Astrocyte (in vitro differentiated cells and primary cell): ENCODE measurements around the gene GPATCH2L. TPM values are rescaled to one million over a fixed set of nuclear protein-coding genes. Genes with fewer than 3 reads are reported as not detected.

Experiments used
- DNase-seq: peaks from one replicate; pipeline ENCODE4 v3.0.0-alpha.2; 2010; ENCODE audit warnings: low read depth
- FAIRE-seq: peaks from 2 replicates; lab custom pipeline; 2011; peaks lifted over from hg19 to GRCh38; lab: Jason Lieb, UNC
- H2AFZ ChIP-seq: 2 replicates; pipeline ENCODE4 v1.6.0; 2012; ENCODE audit warnings: low read depth, low read length, inconsistent platforms
- H3K27ac ChIP-seq: 2 replicates; pipeline ENCODE4 v1.5.1; 2011; ENCODE audit warnings: low read depth, low read length, inconsistent platforms
- H3K27me3 ChIP-seq: 2 replicates; pipeline ENCODE4 v1.6.0; 2011; ENCODE audit warnings: low read length, inconsistent platforms; ENCODE audit not compliant: insufficient read depth
- H3K36me3 ChIP-seq: 2 replicates; pipeline ENCODE4 v1.5.1; 2011; ENCODE audit warnings: low read length, inconsistent platforms; ENCODE audit not compliant: insufficient read depth
- H3K4me1 ChIP-seq: 2 replicates; pipeline ENCODE4 v1.5.1; 2011; ENCODE audit warnings: low read length, inconsistent platforms; ENCODE audit not compliant: insufficient read depth
- H3K4me2 ChIP-seq: 2 replicates; pipeline ENCODE4 v1.6.0; 2012; ENCODE audit warnings: low read length, inconsistent platforms
- H3K4me3 ChIP-seq: 2 replicates; pipeline ENCODE4 v1.5.1; 2011; ENCODE audit warnings: low read depth, mild to moderate bottlenecking, low read length, inconsistent platforms; ENCODE audit not compliant: insufficient read depth
- H3K79me2 ChIP-seq: 2 replicates; pipeline ENCODE4 v1.6.0; 2012; ENCODE audit warnings: mild to moderate bottlenecking, low read length, inconsistent platforms; ENCODE audit not compliant: insufficient read depth
- H3K9ac ChIP-seq: 2 replicates; pipeline ENCODE4 v1.6.0; 2012; ENCODE audit warnings: mild to moderate bottlenecking, low read length, inconsistent platforms
- H3K9me3 ChIP-seq: 2 replicates; pipeline ENCODE4 v1.5.1; 2012; ENCODE audit warnings: low read depth, mild to moderate bottlenecking, low read length, inconsistent platforms; ENCODE audit not compliant: insufficient read depth
- H4K20me1 ChIP-seq: 2 replicates; pipeline ENCODE4 v1.6.0; 2012; ENCODE audit warnings: low read length, inconsistent platforms; ENCODE audit not compliant: insufficient read depth
- H3K27ac Mint-ChIP-seq: one replicate; pipeline ENCODE4 v1.8.0; 2021; ENCODE audit warnings: mild to moderate bottlenecking, mixed read lengths; ENCODE audit not compliant: unreplicated experiment
- H3K27me3 Mint-ChIP-seq: one replicate; pipeline ENCODE4 v1.8.0; 2021; ENCODE audit warnings: low read depth, mixed read lengths; ENCODE audit not compliant: unreplicated experiment
- H3K36me3 Mint-ChIP-seq: one replicate; pipeline ENCODE4 v1.8.0; 2021; ENCODE audit warnings: low read depth, mixed read lengths; ENCODE audit not compliant: unreplicated experiment
- H3K4me1 Mint-ChIP-seq: one replicate; pipeline ENCODE4 v1.8.0; 2021; ENCODE audit warnings: low read depth, mixed read lengths; ENCODE audit not compliant: unreplicated experiment
- H3K4me3 Mint-ChIP-seq: one replicate; pipeline ENCODE4 v1.8.0; 2021; ENCODE audit warnings: mild to moderate bottlenecking, moderate library complexity, mixed read lengths; ENCODE audit not compliant: unreplicated experiment
- H3K9me3 Mint-ChIP-seq: one replicate; pipeline ENCODE4 v1.8.0; 2021; ENCODE audit warnings: mild to moderate bottlenecking, mixed read lengths; ENCODE audit not compliant: unreplicated experiment
- EZH2 ChIP-seq: IDR thresholded peaks from 2 replicates; pipeline ENCODE4 v1.6.1; 2012; ENCODE audit warnings: mild to moderate bottlenecking, low read length, inconsistent platforms; ENCODE audit not compliant: insufficient read depth
- total RNA-seq: library from RNA; stranded (reverse); gene quantifications from 2 replicates; pipeline ENCODE4 v1.2.1, GENCODE V29; 2021
- TF ChIP-seq, protein P1 (sequence below): IDR thresholded peaks from 2 replicates; pipeline ENCODE4 v1.5.1; 2011; ENCODE audit warnings: low read depth, mild to moderate bottlenecking, inconsistent platforms, low read length, moderate library complexity; ENCODE audit not compliant: insufficient read depth

Gene GPATCH2L
- total RNA-seq, 1 donor from 2014 or later, result 60.8 TPM

DNA sequence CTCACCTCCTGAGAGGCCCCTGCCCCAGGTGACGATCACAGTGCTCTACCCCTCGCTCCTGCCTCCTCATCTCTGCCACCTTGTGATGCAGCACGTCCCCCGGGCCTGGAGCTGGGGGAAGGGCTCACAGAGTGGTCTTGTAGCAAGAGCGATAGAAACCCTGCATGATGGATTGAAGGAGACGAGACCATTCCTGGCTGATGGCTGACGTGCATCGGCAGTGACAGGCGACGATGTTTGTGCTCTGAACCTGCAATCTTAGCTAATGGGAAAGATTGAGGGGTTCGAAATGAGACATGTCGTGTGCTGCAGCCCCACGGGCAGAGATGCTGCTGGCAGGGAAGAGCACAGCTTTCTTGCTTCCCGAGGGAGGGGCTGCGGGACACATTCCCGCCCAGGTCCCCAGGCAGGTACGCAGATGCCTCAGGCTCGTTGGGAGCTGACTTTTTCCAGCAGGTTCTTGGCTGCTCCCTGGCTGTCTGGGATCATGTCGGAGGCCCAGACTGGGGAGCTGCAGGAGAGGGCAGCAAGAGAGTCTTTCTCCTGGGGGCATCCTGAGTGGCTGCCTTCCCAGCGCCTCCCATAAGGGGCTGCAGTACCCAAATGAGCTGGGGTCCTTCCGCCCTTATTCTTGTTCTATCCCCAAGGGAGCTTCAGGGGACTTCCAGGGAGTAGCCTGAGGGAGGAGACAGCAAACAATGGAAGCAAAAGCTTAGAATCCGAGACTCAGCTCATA lies 38.7 kb upstream of the GPATCH2L start:
- no peaks in the 10 kb centered on the region for H4K20me1 ChIP-seq
- no peaks in the 10 kb centered on the region for H3K4me1 ChIP-seq
- TF ChIP-seq, protein P1, sequence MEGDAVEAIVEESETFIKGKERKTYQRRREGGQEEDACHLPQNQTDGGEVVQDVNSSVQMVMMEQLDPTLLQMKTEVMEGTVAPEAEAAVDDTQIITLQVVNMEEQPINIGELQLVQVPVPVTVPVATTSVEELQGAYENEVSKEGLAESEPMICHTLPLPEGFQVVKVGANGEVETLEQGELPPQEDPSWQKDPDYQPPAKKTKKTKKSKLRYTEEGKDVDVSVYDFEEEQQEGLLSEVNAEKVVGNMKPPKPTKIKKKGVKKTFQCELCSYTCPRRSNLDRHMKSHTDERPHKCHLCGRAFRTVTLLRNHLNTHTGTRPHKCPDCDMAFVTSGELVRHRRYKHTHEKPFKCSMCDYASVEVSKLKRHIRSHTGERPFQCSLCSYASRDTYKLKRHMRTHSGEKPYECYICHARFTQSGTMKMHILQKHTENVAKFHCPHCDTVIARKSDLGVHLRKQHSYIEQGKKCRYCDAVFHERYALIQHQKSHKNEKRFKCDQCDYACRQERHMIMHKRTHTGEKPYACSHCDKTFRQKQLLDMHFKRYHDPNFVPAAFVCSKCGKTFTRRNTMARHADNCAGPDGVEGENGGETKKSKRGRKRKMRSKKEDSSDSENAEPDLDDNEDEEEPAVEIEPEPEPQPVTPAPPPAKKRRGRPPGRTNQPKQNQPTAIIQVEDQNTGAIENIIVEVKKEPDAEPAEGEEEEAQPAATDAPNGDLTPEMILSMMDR, result no peak
- TF ChIP-seq EZH2, result no peak
- no peaks in the 10 kb centered on the region for H3K36me3 Mint-ChIP-seq
- H3K79me2 ChIP-seq, result no peaks in the 10 kb centered on the region
- DNase-seq, result no peak
- FAIRE-seq, result no peak
- H3K9ac ChIP-seq, result no peak overlapping the region
- H3K4me3 ChIP-seq, result no peak overlapping the region
- no peak overlapping the region for H3K27ac Mint-ChIP-seq
- H3K4me2 ChIP-seq, result no peak overlapping the region
- H3K27me3 ChIP-seq, result no peaks in the 10 kb centered on the region
- H3K9me3 Mint-ChIP-seq, result peaks cover 3% of the 10 kb centered on the region
- peaks cover 31% of the 10 kb centered on the region for H3K27me3 Mint-ChIP-seq
- H3K4me1 Mint-ChIP-seq, result no peaks in the 10 kb centered on the region
- no peaks in the 10 kb centered on the region for H3K9me3 ChIP-seq
- H3K36me3 ChIP-seq, result no peaks in the 10 kb centered on the region
- H3K4me3 Mint-ChIP-seq, result no peak overlapping the region
- no peak overlapping the region for H3K27ac ChIP-seq
- no peak overlapping the region for H2AFZ ChIP-seq

GRCh38 chr14:76113691-76114090 lies 38.0 kb upstream of the GPATCH2L start:
- Mint-ChIP-seq H3K36me3 (no peaks in the 10 kb centered on the region), H3K27me3 (peaks cover 26% of the 10 kb centered on the region), H3K27ac (no peak overlapping the region), H3K4me3 (no peak overlapping the region), H3K4me1 (no peaks in the 10 kb centered on the region), H3K9me3 (no peaks in the 10 kb centered on the region)
- TF ChIP-seq, protein P1, result no peak
- no peak for TF ChIP-seq EZH2
- Histone ChIP-seq H3K9ac (no peak overlapping the region), H3K4me1 (no peaks in the 10 kb centered on the region), H3K36me3 (no peaks in the 10 kb centered on the region), H3K27me3 (no peaks in the 10 kb centered on the region), H3K27ac (no peak overlapping the region), H3K4me3 (no peak overlapping the region), H2AFZ (no peak overlapping the region), H3K4me2 (no peak overlapping the region), H4K20me1 (no peaks in the 10 kb centered on the region), H3K79me2 (no peaks in the 10 kb centered on the region), H3K9me3 (no peaks in the 10 kb centered on the region)
- FAIRE-seq (no peak), DNase-seq (no peak)

DNA sequence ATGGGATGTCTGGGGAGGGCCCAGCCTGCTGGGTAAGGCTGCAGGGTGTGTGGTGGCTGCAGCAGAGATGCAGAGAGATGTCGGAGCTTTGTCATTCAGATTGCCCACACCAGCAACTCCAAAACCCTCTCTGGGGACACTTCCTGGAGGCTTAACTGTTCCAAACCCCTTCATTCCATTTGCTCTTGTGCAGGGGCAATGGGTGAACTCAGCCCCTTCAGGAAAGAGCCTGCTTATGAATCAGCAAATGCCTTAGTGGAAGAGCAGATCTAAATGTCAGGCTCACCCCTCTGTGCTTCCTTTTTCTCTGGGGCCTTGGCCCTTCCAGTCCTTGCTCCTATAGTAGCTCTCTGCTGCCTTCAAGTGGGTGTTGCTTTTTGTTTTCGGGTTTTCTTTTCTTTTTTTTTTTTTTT lies 36.7 kb upstream of the GPATCH2L start:
- Mint-ChIP-seq H3K9me3 (no peaks in the 10 kb centered on the region), H3K4me3 (no peak overlapping the region), H3K4me1 (no peaks in the 10 kb centered on the region), H3K36me3 (no peaks in the 10 kb centered on the region), H3K27ac (no peak overlapping the region), H3K27me3 (peaks cover 20% of the 10 kb centered on the region)
- Histone ChIP-seq H3K4me2 (no peak overlapping the region), H4K20me1 (no peaks in the 10 kb centered on the region), H3K27me3 (no peaks in the 10 kb centered on the region), H3K27ac (no peak overlapping the region), H3K9ac (no peak overlapping the region), H3K4me1 (no peaks in the 10 kb centered on the region), H3K9me3 (no peaks in the 10 kb centered on the region), H3K36me3 (no peaks in the 10 kb centered on the region), H3K4me3 (no peak overlapping the region), H3K79me2 (no peaks in the 10 kb centered on the region), H2AFZ (no peak overlapping the region)
- no peak for FAIRE-seq
- DNase-seq, result no peak
- no peak for TF ChIP-seq EZH2
- TF ChIP-seq, protein P1, result no peak
